ENCODE measurements around the gene TIMM44.
A peak's percentile ranks its signal among the peaks of the same experiment; 100 is the strongest.
"Not testable (repeated sequence)": the region's sequence is repeated elsewhere in the genome, so short reads cannot be mapped to it uniquely, and the experiment has no call there.

The TIMM44 gene

DNA sequence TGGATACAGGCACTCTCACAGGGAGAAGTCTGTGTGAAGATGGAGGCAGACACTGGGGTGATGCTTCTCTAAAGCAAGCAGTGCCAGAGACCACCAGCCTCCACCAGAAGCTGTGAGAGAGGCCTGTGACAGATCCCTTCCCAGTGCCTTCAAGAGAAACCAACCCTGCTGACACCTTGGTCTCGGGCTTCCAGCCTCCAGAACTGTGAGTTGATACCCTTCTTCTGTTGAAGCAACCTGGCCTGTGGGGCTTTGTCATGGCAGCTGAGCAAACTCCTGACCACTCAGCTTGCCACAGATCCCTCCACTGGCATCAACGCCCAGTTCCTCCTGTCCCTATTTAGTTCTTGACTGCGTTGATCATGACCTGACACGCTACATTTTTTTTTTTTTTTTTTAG, 33.0 kb upstream of the TIMM44 start:
- no peak for DNase-seq

DNA sequence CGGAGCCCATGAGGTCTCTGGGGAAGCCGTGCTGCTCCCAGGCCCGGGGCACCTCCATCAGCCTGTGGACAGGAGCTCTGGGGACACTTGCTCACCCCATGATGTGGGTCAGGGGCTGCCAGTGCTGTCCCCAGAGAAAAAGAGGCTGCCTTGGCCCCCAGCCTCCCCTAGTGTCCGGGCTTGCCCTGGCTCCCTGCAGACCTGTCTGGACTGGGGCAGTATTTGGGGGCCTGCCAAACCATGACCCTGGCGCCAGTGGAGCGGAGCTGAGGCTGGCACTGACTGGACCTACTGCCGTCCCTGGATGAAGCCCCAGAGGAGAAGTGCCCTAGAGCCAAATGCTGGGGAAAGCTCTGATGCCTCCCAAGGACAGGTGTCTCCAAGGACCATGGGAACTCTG, 31.6 kb upstream of the TIMM44 start:
- DNase-seq, result no peak

DNA sequence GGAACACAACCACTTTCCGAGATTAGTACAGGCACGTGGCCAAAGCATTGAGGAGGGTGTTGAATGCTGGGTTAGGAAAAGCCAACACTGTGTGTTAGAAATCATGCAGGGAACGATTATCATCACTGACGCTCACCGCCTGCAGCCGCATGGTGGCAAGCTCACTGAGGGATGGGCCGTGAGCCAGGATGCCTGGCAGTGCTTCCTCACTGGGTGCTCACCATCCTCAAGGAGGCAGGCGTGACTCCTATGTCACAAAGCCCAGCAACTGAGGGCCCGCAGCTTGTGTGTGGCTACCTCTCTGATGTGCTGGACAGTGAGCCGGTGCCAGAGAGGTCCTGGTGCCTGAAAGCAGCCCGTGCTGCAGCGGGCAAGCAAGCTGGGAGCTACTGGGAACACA, 30.4 kb upstream of the TIMM44 start:
- no peak for DNase-seq

DNA sequence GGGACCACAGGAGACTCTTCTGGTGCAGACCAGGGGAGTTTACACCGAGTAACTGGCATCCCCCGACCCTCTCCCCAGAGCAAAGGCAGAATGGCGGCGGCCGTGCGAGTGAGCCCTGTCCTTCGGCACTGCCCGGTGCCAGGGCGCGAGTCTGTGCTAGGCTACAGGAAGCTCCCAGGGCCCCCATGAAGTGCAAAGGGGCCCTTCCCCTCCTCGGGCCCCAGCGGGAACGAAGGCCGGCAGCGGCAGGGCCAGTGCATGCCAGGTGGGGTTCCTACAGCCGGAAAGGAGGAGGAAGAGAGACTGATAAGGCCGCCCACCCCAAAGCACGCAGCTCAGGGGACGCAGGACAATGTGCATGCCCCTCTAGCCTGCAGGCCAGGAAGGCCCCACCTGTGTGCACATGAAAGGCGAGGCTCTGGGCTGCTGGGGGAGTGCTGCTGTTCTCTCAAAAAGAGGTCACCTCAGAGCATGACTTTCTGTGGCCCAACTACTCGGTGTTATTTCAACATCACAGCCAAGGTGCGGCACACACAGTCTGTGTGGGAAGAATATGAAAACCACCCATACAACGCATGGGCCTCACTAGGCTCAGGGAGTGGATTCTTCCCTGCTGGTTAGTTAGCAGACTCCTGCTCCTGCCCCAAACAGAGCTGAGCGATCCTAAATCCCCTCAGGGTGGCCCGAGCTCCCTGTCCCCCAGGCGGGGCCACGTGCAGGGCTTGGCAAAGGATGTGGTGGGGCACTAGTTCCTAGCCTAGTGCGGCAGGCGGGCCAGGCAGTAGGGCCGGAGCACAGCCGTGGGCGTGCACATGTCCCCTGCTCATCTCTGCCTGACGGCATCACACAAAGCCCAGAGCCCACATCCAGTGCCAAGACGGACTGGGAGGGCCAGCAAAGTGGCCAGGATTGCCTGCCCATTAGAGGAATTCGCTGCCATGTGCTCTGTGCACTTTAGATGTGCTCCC, 28.4 kb upstream of the TIMM44 start:
- DNase-seq, result no peak

DNA sequence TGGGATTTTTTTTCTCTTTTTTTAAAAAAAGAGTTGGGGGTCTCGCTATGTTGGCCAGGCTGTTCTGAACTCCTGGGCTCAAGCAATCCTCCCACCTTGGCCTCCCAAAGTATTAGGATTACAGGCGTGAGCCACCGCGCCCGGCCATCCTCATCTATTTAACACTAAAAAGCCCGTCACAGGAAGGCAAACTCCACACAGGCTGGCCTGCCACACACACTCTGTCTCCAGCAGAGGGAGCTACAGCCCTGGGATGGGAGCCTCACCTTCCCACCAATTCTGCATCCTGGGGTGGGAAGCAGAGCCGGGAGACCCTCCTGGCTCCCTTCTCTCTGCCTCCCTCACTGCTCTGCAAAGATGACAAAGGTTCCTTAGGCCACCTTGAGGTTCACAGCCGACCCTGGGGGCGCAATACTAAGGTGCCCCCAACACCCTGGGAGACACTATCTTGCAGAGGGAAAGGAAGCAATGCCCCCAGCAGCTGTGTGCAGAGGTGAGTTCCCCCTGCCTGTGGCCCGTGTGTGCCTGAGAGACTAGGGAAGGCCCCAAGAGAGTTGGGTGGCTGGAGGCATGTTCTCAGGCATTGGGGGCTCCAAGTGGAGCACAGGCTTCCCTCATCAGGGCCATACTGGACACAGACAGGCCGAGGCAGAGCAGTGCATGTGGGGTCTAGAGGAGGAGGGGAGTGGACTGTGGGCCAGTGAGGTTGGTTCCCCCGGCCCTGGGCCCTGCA, 27.4 kb upstream of the TIMM44 start:
- peak; percentile 31 to 70 (median 60) for DNase-seq

DNA sequence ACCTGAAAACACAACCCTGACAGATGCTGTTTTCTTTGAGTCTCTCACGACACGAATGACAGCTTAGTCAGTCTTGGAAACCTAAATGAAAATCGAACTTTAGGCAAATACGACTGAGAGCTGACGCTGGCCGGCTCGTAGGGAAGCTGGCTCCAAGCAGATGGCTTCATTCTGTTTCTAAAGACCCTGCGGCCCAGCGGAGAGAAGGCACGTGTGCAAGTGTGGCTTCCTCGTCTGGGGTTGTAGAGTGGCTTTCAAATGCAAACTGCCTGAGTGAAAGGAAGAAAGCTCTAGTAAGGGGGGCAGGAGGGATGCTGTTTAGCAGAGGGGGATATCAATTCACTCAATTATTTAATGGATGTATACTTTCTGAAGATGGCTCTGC, 26.1 kb upstream of the TIMM44 start:
- no peak for DNase-seq

DNA sequence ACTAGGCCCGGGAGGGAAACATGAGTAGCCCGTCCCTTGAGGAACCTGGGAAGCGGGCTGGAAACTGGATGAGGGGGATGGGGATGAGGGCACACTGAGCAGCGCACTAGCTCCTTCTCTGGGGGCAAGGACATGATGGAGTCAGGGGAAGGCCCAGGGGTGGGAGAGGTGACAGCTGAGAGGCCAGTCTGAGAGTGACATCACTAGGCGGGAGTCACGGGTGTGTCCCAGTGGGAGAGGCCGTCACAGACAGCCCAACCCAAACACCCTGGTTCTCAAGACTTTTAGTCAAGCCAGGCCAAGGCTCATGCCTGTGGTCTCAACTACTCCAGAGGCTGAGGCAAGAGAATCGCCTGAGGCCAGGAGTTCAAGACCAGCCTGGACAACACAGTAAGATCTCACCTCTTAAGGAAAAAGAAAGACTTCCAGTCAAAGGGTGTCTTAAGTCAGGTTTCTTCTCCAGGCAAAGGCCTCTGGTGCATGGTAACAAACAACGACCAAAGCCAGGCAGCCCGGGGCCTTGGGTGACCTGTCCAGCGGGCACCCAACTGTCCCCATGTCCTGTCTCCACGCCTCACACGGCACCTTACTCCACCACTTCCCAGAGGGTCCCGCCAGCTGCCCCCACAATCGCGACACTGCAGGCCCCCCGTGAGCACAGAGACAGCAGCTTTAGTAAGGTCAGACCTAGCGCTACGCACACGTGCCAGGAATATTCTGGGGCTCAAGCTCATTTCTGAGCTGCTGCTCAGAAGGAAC, 25.5 kb upstream of the TIMM44 start:
- no peak for DNase-seq

DNA sequence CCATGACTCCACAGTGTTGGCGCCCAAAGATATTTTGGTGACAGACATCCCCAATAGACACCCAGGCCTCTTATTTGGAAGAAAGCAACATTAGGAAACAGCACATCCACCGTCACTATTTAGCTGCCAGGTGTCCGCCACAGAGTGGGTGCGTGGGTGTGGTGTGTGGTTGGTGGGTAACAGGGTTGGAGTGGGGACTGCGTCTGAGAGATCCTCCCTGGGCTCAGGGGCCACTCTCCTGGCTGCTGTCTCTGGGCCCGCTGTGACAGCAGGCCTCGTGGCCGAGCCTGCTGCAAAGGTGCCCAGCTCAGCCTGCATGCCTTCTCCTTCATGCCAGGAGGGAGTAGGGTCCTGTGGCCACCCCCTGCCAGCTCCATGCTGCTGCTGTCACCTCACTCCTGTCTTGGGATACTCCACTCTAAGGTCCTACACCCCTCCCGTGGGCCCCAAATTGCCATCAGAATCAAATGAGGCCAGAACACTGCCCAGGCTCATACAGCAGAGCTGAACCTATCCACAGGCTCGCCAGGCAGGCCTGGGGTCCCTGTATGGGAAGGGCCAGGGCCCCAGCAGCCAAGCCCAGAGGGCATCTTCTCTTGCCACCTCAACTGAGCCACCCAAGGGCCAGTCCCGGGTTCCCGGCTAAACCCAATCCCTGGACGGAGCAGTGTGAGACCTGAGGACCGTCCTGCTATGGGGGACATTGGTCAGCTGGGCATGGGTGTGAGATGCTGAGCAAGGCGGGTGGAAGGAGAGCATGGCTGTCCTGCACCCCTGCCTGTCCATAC, 24.7 kb upstream of the TIMM44 start:
- no peak for DNase-seq

DNA sequence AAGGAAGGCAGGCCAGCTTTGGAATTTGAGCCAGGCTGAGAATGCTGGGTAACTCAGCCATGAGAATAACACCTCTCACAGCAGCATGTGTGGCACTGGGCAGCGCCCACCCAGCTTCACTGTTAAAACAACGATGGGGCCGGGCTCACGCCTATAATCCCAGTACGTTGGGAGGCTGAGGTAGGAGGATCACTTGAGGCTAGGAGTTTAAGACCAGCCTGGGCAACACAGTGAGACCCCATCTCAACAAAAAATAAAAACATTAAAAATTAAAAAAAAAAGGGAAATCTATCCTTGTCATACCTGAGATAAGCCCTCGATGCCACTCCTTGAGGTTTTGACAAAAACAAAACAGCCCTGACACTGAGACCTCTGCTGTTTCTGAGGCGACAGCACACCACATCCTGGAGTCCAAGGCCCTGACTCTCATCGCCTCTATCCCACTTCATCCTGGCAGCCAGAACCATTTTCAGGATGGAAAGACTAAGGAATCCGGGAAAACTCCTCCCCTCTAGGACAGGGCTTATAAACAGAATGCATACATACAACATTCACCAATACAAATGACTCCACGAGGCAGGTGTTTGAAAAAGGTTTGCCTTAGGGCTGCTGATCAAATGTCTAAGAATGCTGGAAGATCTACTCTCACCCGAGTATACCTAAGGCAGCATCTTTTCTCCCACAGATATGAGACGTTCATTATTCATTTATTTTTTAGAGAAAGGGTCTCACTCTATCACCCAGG, 22.6 kb upstream of the TIMM44 start:
- DNase-seq, result no peak

DNA sequence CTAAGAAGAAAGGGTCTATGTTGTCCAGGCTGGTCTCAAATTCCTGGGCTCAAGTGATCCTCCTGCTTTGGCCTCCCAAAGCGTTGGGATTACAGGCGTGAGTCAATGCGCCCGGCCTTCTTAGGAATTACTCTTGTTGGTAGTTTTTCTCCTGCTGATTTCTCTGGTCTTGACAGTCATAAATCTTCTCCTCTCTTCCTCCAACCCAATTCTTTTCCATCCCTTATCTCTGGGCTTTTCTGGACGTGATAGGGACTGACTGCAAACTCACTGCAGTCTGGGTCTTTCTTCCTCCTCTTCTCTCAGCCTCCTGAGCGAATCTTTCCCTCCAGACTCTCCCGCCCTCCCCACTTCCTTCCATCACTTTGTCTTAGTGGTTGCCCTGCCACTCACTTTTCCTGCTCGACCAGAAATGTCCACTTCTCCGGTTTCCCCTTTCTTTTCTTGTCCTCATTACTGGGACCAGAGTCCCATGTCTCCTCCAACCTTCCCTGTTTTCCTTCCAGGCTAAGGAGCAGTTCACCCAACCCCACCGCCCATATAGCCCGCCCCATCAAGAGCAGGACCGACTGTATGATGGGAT, 21.9 kb upstream of the TIMM44 start:
- no peak for DNase-seq

DNA sequence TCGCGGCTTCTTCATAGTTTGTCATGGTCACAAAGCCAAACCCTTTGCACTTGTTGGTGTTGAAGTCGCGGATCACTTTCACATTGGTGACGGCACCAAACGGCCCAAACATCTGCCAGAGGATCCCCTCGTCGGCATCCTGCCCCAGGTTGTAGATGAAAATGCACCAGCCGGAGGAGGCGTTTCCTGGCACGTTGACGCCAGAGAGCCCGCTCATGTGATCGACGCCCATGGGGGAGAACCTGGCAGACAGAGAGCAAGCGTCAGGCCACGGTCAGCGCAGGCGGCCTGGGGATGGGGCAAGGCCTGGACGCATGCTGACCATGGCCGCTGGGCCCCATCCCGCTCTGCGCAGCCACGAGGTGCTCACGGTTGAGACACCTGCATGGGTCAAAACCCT, 20.1 kb upstream of the TIMM44 start:
- no peak for DNase-seq

DNA sequence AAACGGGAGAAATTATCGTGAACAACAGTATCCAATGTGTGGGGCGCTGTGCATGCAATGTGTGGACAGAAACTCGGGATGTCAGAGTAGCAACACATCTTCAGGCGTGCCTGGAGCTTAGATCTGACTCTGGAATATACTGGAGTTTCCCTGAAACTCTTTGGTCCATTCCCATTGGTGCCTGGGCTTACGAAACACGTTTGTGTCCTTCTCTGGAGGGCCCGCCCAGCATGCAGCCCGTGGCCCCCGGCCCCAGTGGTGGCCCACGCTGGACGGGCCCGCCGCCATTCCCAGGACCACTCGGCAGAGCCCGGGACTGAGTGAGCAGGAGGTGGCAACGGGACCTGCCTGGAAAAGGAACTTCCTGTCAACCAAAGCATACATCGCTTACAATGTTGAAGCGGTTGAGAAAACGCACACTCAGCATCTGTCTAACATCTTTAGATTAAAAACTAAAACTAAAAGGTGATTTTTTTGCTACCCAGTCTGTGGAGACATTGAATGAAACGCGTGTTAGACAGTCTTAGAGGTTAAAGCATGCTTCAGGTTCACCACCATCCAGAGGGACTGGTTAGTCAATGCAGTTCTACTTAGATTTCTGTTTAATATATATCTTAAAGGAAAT, 19.3 kb upstream of the TIMM44 start:
- no peak for DNase-seq

DNA sequence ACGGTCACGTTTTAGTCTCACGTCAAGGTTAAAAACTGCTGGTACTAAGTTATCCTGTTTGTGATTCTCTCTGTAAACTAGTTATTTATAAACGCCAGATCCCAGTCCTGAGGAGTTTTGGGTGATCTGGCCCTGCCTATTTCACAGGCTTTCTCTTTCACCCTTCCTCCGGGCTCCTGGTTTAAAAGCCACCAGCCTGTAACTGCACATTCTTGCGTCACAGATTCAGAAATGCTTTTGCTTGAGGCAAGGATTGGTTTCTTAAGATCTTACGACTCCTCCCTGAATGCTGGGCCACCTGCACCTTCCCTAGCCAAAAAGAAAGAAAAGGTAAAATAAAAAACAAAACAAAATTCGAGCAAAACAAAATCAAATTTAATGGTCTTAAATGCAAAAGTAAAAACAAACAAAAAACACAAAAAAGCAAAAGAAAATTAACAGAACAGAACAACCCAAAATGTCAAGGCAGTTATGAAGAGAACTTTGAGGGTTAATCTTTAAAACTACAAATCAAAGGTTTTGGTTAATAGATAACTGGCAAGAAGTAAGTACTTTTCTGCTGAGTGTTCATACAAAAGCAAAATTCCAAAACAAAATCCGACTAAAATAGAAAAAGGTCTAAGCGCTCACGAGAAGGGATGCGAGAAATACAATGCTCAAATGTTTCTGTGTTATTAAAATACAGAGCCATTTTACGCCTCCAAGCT, 18.6 kb upstream of the TIMM44 start:
- no peak for DNase-seq

DNA sequence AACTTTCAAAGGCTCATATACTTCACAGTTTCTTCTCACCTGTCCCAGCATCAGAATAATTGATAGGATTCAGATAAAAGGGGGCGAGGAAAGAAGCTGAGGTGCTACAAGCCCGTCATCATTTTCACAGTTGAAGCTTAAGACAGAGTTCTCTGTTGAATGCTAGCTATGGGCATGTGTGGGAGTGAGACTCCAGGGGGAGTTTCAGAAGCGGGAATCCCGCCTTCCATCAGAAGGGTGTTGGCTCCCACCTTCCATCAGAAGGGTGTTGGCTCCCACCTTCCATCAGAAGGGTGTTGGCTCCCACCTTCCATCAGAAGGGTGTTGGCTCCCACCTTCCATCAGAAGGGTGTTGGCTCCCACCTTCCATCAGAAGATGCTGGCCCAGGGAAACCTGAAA, 17.6 kb upstream of the TIMM44 start:
- not testable (repeated sequence) for DNase-seq

DNA sequence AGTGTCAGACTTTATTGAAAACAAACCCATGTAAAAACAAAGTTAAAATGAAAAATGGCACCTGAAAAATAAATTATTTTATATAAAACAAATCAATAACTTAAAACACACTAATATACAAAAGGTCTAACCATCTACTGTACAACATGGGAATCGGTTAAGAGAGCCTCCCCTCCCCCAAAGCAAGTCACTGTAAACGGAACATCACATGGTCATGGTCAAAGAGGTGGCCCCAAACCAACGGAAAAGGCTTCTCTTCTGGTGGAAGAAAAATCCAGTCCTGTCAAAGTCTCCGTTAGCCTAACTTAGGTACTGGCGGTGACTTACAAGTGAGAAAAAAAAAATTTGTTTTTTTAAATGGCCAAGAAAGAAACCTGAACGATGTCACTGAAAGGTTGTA, 15.7 kb upstream of the TIMM44 start:
- DNase-seq, result peak in 1 of 4 experiments; percentile 4

DNA sequence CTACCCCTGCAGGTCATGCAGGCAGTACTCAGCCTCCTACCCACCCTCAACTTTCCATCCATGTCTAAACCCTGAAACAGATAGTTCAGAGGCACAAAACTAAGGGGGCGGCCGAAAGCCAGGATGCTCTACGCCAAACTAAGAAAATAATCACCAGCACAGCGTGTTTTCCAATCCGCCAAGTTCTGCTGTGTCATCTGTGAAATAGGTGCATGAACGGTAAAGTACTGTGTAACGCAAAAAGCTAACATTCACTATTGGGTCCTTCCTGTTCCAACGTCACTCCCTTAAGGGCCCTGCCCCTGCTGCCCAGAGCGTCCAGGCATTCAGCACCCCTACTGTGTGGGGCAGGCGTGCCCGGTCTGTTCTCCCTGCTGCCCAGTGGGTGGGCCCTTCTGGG, 12.2 kb upstream of the TIMM44 start:
- DNase-seq, result no peak

DNA sequence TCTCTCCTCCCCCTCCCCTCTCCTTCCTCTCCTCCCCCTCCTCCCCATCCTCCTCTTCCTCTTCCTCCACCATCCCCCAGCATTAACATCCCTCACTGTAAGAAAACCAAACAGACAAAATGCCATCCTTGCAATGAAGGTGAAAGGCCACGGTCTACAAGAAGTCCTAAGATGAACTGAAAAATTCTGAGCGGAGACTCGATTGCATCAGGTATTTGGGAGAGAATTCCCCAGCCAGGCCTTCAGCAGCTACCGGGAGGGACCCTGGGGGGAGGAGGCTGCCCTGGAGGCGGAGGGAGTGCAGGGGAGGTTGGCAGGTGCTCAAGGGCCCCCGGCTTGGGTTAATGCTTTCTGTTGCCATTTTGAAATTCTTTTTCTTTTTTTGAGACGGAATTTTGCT, 10.1 kb upstream of the TIMM44 start:
- DNase-seq, result no peak

DNA sequence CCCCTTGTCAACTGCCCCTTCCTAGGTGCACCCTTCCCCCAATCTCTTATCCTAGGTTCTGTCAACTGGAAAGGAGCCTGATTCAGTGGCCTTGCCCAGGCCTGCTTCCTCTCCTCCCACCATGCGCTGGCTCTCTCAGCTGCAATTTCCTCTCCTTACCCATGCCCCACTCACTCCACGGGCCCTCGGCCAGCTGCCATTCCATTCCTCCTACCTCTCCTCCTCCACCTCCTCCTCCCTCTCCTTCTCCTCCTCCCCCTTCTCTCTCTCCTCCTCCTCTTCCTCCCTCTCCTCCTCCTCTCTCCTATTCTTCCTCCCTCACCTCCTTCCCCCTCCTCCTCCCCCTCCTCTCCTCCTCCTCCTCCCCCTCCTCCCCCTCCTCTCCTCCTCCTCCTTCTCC, 9.6 kb upstream of the TIMM44 start:
- peak; percentile 29 to 73 (median 54) for DNase-seq

DNA sequence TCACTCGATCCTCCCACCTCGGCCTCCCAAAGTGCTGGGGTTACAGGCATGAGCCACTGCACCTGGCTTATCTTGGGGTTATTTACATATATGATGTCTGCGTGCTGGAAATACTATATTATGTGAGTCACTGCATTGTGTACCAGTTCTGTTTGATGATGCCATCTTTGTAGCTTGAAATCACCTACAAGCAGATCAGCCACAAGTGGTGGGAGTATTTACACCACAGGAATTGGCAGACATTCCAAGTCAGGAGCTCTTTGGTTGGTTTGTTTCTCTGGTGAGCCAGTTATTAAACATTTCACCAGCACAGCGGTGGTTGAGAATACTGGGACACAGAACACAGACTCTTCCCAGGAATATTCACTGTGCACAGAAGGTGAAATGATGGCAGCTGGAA, 4.5 kb upstream of the TIMM44 start:
- DNase-seq, result peak in 1 of 4 experiments; percentile 14

DNA sequence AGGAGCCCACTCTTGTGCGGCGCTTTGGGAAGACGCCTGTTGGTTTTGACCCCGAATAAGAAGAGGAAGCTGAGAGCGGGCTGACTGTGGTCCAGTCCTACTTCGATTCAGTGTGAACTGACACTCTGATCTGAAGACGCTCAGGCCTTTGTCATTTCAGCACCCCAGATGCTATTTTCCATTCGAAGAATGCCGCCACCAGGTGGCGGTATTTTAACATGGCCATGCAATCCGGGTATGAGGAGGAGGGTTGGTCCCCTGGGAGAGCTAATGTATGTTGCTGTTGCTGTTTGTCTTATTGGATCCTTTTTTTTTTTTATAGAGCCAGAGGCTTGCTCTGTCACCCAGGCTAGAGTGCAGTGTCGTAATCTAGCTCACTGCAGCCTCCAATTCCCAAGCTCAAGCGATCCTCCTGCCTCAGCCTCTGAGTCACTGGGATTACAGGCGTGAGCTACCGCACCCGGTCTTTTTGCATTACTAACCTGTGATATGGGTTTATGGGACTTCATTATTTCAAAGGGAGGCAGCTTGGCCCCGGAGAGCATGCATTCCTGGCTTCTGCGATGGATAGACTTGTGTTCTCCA, 803 bp upstream of the TIMM44 start:
- peak; percentile 94 to 96 (median 95) for DNase-seq
